Right ventricle myocardium inferior (tissue), 1 donor: ENCODE measurements around the gene ERVW-1. TPM values are rescaled to one million over a fixed set of nuclear protein-coding genes. Genes with fewer than 3 reads are reported as not detected.
A peak's percentile ranks its signal among the peaks of the same experiment; 100 is the strongest.

Experiments
- ATAC-seq: fragments of 200-7000 bp; cut with Tn5 transposase; one replicate; pipeline ENCODE4 v1.9.1; 2020; ENCODE audit warnings: mild to moderate bottlenecking, moderate library complexity
- DNase-seq: peaks from one replicate; pipeline ENCODE4 v3.0.0; 2021; ENCODE audit errors: missing footprints
- intact Hi-C: fragments of 100-400 bp; cut with DNase I; formaldehyde crosslinking; loops from one replicate; pipeline ENCODE4 v1.11.0; 2022
- total RNA-seq: library from RNA; stranded (reverse); fragmentation: NEBNext Ultra II Directional; extraction: Animal tissue kit (Norgen Biotek cat#: 25700); gene quantifications from one replicate; pipeline ENCODE4 v1.2.1, GENCODE V29; 2021
- donor health status: DM: no; HTN: yes; CAD: no; lungs with severe emphysema.

ERVW-1 gene
- total RNA-seq, 1 donor from 2014 or later = not detected

GRCh38 chr7:92436612-92437445, 40.9 kb downstream of the ERVW-1 start:
- intact Hi-C loops = no loop called here

GRCh38 chr7:92435542-92435941, 42.2 kb downstream of the ERVW-1 start:
- DNase-seq (no peak), ATAC-seq (no peak)
- intact Hi-C loops = no loop called here

More at GRCh38 chr7:92436612-92437445, 40.9 kb downstream of the ERVW-1 start:
- ATAC-seq = no peak
- DNase-seq = no peak

GRCh38 chr7:92433019-92433418, 44.7 kb downstream of the ERVW-1 start:
- intact Hi-C loops = no loop called here
- no peak for ATAC-seq
- DNase-seq = no peak

- ATAC-seq (peak; percentile 13), DNase-seq (no peak)
- intact Hi-C loops = no loop called here
Observed at GRCh38 chr7:92432299-92432946, 45.3 kb downstream of the ERVW-1 start.

- ATAC-seq (no peak), DNase-seq (no peak)
- intact Hi-C loops = no loop called here
Observed at GRCh38 chr7:92427193-92427592, 50.6 kb downstream of the ERVW-1 start.

- no peak for DNase-seq
- intact Hi-C loops = loop anchor here (2.0 kb wide), 1 partner anchor 629 kb away; no protein-coding TSS in a partner anchor
Observed at GRCh38 chr7:92425311-92425947, 52.3 kb downstream of the ERVW-1 start.

GRCh38 chr7:92423710-92424131, 54.0 kb downstream of the ERVW-1 start:
- intact Hi-C loops = loop anchor here (2.0 kb wide), 1 partner anchor 631 kb away; no protein-coding TSS in a partner anchor
- no peak for ATAC-seq
- DNase-seq = no peak

More at GRCh38 chr7:92425311-92425947, 52.3 kb downstream of the ERVW-1 start:
- ATAC-seq = no peak

GRCh38 chr7:92422926-92423325, 54.8 kb downstream of the ERVW-1 start:
- intact Hi-C loops = no loop called here
- ATAC-seq (no peak), DNase-seq (no peak)

GRCh38 chr7:92421676-92422435, 55.9 kb downstream of the ERVW-1 start:
- intact Hi-C loops = no loop called here
- ATAC-seq (no peak), DNase-seq (no peak)

Other genes with a start within 250 kb of the ERVW-1 start
- gene KRIT1, start 232.0 kb downstream of the ERVW-1 start, total RNA-seq = 22.7 TPM
- 34.6 TPM for gene ANKIB1, start 232.0 kb downstream of the ERVW-1 start, total RNA-seq
- 11.8 TPM for gene GATAD1, start 30.5 kb downstream of the ERVW-1 start, total RNA-seq
- gene PEX1, start 50.6 kb upstream of the ERVW-1 start, total RNA-seq = 10.4 TPM
- gene RBM48, start 50.8 kb upstream of the ERVW-1 start, total RNA-seq = 11.8 TPM
- gene FAM133B, start 112.4 kb upstream of the ERVW-1 start, total RNA-seq = 14.3 TPM